ENCODE measurements around the gene DPP6.

DNA sequence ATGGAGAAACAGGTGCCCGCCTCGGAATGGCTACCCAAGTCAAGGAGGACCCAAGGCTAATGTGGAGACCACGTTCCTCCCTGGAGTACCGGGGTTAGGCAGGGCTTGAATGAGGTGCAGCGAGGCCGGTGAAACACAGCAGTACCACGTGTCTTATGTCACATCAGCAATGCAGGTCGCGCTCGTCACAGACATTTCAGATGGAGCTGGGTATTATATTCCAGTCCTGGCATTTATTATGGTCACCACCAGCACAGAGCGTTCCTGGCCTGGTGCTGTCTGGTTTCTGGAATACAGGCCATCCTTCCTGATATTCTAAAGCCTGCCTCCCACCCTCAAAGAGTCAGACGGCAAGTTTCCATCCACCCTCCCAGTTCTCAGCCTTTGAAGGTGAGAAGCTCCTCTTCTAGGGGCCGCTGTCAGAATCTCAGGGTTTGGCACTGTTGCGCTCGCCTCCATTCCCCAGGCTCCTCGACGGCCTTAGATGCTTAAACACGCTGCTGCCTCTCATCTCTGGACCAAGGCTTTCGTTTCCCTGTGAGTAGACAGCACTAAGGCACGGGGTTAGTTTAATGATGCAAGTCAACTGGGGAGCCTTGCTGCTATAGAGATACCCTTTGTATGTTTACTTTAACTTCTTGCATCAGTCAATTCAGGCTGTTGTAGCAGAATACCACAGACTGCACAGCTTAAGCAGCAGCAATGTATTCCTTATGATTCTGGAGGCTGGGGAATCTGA is 377.6 kb downstream of the DPP6 start:
- TF ChIP-seq CTCF (IDR thresholded peaks at IDR 0.05), result no peak
- no peak for TF ChIP-seq EP300 (IDR thresholded peaks at IDR 0.05)
- TF ChIP-seq CBX8 (IDR thresholded peaks at IDR 0.05), result no peak
- no peak for TF ChIP-seq SMC3 (IDR thresholded peaks at IDR 0.05)
- no peak for TF ChIP-seq ZC3H11A (IDR thresholded peaks at IDR 0.05)
- TF ChIP-seq RFX5 (IDR thresholded peaks at IDR 0.05), result no peak
